HG03457 (cell line): ENCODE data around the gene RNASE9.
"Not testable (repeated sequence)": the region's sequence is repeated elsewhere in the genome, so short reads cannot be mapped to it uniquely, and the experiment has no call there.

Experiments
- ATAC-seq: cut with Tn5 transposase; IDR thresholded peaks from one replicate; pipeline ENCODE4 v1.9.1; 2021; ENCODE audit warnings: moderate number of reproducible peaks; ENCODE audit not compliant: unreplicated experiment

RNASE9 gene

DNA sequence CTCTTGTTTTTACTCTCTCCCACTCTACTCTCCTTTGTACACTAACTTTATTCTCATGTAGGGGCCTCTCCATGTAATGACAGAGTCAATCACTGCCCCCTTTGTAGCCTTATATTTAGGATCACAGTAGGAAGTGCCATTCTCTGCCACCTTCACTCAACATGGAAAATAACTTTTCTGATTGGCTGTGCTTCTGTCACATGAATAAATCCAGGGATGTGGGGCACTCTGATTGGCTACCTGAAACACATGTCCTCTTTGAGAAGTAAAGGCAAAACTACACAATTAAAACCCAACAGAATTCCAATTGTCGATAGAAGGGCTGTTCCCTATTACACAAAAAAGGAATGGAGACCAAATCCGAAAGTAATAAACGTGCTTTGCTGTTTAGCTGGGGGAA lies at the start of gene RNASE9:
Gene RNASE9 (minus strand): TSS at position 87 of the 400 bp plus-strand sequence.
- ATAC-seq: no peak

DNA sequence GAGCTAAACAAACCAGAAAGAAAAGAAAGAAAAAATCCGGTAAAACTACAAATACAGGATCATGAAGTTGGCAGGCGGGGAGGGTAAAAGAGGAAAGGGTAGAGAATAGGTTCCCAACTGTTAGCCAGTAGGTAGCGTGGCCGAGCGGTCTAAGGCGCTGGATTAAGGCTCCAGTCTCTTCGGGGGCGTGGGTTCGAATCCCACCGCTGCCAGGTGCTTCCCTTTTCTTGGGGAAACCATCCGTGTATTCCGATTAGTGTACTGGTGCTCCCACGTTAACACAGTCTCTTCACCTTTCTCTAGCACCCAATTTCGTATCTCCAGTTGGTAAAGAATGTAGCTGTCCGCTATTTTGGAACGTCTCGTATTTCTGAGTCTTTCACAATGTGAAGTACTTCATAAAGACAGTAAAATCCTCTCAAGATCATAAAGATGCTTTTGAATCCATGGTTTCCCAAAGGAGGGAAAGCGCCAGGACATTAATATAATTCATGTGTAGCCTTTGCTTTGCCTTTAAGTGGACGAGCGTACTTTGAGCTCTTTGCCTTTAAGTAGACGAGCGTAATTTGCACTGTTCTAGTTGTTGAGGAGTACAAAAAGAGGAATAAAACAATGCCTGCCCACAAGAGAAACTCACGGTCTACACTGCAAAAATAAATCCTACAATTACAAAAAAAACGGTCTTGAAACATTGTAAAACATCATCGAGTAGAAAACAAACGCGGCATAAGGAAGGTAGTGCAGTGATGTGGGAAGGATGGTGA lies 49.3 kb upstream of the RNASE9 start:
- no peak for ATAC-seq

DNA sequence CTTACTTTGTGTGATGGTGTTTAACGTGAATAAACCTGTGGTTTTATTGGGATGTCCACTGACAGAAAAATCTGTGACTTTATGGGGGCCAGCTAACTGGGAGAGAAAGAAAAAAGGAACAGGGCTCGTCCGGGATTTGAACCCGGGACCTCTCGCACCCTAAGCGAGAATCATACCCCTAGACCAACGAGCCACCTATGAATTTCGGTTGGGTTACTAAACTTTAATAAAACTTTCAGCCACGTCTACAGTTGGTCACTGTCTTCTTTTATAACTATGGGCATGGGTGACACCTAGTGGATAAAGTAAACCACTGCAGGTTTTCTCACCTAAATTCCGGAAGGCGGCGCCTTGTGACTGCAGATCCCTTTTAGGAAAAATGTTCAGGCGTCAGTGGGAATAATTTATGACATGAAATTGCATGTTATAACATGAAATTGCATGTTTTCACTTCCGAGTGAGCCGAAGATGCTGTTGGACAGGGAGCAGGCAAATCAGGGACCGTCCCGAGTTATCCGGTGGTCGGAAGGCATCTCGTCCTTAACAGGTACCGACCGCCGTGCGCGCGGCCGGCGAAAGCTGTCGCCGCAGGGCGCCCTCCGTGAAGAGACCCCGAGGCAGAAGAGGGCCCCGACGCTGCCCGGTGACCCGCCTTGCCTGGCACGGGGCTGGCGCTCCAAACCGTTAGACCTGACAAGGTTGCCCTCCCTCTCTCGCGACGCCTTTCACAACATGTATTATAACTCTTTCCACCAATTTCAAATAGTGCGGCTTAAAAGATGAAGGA lies 48.6 kb upstream of the RNASE9 start:
- no peak for ATAC-seq

DNA sequence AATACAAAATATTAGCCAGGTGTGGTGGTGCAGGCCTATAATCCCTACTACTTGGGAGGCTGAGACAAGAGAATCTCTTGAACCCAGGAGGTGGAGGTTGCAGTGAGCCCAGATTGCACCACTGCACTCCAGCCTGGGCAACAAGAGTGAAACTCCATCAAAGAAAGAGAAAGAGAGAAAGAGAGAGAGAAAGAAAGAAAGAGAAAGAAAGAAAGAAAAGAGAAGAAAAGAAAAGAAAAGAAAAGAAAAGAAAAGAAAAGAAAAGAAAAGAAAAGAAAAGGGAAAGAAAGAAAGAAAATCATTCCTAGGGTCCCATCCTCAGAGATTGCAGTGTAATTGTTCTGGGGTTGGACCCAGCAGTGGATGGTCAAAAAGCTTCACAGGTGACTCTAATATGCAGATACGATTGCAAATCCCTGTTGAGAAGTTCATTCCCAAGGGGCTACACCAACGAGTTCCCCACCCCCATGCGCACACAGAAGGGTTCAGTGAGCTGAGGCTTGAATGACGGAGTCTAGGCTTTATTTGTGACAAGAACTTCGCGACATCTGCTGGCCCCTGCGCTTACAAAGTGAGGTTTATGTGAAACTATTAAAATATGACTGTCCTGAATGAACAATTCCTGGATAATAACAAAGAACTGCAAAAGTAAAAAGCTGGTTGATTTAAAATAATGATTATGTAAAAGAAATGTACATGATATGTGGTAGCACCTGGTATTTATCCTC lies 47.7 kb upstream of the RNASE9 start:
- ATAC-seq: no peak

DNA sequence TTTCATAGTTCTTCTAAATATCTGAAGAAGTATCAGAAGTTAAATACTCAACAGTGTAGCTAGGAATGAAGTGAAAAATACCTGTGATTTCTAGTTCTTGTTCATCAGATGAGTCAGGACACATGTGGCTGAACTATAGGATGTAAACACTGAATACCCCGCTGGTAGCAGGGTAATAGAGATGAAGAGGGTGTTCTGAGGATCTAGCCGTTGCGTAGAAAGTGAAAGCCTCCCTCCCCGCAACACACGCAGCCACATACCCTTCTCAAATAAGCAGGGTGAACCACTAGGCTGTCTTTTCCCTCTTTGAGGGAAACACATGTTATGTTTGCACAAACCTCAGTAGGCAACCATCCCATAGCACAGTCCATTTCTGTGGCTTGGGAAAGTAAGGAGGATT lies 46.8 kb upstream of the RNASE9 start:
- ATAC-seq: no peak

DNA sequence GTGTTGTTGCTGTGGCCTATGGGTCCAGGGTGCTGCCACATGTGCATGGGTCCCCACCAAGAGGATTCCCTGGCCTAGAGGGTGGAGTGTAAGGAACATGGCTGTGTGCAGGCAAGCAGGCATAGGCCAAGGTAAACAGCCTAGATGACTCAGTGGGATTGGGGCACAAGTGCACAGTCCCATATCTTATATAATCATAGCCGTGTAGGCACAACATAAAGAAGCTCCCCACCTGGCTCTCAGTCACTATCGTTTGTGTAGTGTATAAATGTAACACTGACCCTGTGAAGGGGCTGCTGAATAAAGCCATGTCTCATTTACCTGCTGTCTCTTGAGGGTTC lies 46.0 kb upstream of the RNASE9 start:
- ATAC-seq: no peak

DNA sequence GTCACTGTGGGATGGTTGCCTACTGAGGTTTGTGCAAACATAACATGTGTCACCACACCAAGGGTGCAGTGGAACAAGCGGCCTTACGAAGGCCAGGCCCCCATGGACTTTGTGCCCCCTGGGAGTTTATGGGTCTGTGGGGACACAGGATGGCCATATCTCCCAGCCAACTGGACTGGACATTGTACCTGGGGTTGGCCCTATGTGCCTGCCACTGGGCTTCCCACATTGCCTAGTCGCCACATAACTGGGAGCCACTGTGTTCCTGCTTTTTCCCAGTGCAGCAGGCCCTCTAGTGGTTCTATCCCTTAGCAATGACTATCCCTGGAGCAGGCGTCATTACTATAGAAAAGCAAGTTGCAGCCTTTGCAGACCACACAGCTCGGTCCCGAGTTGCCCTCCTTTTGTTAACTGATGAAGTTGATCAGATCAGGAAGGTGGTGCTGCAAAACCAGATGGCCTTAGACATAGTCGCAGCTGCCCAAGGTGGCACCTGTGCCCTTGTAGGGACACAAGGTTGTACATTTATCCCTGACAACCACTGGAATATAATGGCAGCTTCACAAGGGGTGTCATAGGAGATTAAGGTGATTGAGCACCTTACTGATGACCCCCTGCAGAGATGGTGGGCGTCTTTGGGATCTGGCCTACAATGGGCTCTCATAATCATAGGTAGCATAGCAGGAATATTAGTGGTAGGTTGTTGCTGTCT lies 45.5 kb upstream of the RNASE9 start:
- ATAC-seq: no peak

DNA sequence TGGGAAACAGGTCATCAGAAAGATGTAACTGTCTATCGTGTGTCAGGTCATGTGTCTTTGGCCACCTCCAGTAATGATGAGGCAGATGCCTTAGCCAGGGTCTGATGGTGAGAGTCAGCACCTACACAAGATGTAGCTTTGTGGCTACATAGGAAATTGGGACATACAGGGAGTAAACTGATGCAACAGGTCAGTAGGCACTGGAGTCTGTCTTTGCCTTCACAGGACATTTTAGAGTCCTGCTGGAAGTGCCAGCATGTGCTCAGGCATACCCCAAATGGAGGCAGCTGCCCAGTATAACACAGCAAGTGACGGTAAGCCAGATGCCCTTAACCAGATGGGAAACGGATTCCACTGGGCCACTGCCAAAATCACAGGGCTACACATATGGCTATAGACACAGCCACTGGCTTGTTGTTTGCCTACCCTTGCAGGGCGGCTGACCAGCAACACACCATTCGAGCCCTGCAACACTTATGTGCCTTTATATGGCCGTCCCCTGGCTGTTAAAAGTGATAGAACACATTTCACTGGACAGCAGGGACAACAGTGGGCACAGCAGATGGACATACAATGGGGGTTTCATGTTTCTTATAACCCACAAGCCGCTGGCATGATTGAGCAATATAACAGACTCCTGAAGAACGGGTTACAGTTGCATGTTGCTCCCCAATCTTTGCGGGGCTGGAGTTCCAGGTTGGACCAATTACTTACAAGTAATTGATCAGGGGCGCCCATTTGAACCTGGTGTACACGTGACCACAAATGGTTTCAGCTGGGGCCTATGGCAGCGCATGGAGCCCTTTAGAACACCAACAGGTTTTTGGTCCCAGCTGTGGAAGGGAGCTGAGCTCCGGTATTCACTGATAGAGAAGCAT lies 43.2 kb upstream of the RNASE9 start:
- ATAC-seq: no peak

DNA sequence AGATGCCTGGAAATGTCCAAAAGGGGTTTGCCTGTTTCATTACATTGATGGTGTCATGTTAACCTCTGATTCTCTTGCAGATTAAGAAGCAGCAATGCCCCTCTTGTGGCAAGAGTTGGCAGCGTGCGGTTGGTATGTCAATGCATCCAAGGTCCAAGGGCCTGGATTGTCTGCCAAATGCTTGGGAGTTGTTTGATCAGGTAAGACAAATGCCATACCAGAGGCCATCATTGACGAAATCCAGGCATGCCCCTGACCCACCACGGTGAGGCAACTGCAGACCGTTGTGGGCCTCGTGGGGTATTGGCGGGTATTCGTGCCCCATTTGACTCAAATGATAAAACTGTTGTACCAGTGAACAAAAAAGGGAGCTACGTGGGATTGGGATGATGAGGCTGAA lies 41.7 kb upstream of the RNASE9 start:
- no peak for ATAC-seq

DNA sequence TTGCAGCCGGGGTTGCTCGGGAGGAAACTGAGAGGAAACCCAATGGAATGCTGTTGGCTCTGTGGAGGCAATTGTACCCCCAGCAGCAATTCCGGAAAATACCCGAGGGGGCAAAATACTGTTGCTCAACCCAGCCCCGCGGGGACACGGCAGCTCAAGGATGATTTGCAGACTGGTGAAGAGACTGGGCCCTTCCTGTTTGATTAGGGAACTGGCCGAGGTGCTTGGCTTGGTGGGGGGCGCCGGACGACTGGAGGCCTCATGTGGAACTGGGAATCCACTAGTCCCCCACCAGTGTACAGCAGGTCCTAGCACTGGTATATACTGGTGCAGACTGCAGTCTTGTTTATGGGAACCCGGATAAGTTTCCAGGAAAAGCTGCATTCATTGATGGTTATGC lies 40.7 kb upstream of the RNASE9 start:
- ATAC-seq: no peak

DNA sequence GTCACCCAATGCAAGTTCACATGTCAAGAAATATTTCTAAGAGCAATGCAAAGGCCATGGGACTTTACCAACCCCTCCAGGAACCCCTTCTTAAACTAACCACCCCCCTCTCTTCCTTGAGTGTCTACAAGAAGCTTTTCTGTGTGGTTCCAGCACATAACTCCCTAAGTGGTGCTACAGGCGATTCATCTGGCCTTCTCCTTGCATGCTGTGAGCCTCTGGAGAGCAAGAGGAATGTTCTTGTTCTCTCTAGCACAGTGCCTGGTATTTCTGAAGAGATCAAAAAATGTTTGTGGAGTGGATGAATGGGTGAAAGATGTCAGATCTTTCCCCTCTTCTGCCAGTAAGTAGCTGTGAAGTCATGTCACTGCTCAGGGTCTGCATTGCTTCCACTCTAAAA lies 36.3 kb upstream of the RNASE9 start:
- ATAC-seq: no peak

DNA sequence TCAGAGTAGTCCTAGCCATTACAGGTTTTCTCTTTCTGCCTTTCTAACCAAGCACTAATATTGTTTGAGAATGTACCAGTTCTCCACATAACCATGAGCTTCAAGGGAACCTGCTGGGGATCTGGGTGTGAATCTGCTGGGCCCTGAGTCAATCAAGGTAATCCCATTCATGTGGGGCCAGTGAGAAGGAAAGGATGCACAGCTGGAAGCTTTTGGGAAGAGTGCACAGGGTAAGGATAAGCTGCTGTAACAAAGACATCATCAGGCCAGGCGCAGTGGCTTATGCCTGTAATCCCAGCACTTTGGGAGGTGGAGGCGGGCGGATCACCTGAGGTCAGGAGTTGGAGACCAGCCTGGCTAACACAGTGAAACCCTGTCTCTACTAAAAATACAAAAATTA lies 34.9 kb upstream of the RNASE9 start:
- ATAC-seq: not testable (repeated sequence)

DNA sequence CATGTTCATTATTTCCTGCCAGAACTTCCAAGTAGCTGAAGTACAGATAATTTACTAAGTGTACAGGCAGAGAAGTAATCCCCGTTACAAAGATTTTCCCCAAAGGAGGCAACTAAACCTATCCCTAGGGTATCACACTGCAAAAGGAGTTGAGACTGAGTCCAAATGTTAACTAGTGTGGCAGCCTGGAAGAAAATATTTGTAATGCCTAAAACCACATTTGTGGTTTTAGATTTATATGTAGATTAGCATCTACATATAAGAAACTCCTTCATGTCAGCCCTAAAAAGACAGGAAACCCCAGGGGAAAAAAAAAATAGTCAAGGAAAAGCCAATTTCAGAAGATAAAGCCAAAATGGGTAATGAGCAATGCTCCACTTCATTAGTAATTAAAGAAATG lies 31.7 kb upstream of the RNASE9 start:
- no peak for ATAC-seq

DNA sequence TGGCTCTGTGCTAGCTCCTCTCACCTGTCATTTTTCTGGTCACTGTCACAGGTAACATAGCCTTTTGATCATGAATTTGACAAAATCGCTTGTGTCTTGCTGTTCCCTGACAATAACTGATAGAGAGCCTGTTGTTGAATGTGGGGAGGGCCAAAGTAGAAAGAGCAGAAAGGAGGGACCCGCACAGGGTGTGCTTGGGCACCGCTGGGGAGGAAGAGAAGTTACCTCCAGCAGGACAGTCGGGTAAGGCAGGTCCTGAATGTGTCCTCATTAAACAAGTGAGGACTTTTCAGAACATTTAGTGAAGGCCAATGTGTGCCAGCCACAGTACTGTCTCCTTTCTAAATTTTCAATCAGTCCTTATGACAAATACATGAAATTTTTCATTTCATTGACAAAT lies 30.4 kb upstream of the RNASE9 start, which contains the start of gene RNASE12:
Gene RNASE12 (minus strand): TSS at position 142 of the 400 bp plus-strand sequence. CDS start 653 bp downstream, outside the sequence.
- no peak for ATAC-seq

DNA sequence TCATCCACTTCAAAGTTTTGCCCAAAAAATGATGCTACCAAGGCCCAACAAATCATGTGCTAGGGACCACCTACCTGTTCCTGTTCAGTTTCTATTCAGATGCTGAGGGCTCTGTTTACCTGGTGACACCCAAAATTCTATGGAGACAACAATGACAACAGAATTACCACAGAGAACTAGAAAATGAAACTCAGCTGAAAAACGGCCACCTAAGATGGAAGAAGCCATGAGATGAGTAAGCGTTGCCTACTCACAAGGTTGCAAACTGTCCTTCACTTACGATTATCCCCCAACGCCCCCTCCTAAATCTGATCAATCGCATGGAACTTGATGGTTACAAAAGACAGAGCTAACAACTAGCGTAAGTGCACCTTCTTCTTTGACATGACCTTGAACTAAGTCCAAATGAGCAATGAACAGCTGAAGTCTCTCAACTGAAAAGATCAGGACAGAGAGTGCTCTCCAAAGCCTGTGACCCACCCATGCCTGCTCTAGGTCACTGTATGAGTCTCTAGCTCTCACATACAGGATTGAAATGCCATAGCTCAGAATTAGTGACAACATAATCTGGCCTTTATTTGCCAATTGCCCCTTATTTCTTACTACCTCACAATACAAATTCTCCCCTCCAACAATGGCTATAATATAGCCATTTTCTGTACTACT lies 26.8 kb upstream of the RNASE9 start, which contains the start of gene RNASE11:
Gene RNASE11 (minus strand): TSS at position 513 of the 666 bp plus-strand sequence.
- ATAC-seq: no peak

DNA sequence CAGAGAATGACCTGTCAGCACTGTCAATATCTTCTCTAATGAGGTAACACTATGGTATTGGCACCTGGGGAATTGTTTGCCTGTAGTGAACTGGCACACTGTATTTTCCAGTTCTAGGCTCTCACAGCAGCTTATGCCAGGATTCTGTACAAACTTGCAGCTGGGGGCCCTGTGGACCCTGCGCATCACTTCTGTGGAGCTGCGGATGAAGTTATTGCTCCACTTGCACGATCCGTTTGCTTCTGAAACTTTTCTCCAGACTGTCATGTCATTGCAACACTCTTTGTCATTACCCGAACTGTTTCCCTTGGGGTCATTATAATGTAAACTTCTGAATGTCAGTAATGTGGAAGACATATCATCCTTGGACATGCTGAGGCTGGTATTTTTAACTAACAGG lies 23.1 kb upstream of the RNASE9 start:
- ATAC-seq: no peak

DNA sequence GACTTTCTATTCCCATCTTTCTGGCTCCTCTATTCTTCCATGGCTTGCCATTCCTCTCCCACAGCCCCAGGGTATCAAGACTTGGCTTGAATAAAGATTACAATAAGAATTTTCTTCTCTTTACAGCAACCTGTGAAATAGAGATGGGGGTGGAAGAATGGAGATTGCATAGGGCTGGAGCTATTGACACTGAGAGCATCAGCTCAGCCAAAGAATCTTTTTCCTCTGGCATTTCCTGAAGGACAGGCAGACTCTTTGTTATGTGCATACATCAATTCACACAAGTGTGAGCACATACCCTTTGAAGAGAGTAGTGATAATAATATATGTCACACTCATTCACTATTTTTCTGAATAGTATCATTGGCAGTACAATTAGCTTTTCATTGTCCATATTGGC lies 22.3 kb upstream of the RNASE9 start:
- no peak for ATAC-seq

DNA sequence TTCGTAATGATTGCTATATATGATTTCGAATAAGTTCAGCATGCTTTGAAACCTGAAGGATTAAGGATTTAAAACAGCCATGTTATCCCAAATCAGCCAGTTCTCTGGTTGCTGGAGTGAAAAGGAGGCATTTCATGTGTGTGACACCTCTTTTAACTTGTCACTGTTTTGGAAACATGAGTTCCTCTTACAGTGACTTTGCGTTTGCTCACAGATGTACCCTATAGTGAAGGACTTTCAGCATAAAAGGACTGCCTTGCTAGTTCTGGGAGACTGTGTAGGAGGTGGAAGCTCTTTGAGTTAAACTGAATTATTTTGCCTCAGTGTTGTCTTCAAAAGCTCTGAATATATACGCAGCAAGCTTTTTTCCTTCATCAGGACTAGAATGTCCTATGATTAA lies 19.4 kb upstream of the RNASE9 start:
- no peak for ATAC-seq

DNA sequence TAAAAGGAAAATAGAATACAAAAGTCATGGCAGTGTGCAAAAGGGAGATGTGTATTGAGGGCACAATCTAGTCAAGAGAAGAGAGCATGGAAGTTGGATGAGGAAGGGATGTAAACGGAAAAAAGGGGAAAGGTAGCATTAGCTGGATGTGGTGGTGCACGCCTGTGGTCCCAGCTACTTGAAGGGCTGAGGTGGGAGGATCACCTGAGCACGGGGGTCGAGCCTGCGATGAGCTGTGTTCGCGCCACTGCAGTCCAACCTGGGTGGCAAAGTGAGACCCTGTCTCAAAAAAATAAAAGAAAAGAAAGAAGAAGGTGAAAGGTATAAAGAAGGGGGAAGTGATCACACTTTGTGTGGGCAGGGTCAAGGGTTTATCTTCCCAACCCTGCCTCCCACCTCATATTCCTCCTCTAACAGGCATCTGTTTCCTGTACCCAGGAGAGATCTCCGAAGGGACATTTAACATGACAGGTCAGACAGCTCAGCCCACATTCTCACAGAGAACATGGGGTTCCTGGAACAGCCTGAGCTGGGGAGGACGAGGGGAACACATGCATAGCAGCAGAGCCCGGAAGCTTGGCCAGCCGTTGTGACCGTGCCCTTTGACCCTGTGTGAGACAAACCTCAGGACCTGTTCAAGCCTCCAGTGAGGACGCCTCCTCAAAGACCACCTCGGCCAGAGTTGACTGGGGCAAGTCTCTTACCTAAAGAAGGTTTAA lies 18.1 kb upstream of the RNASE9 start:
- no peak for ATAC-seq
